ENCODE results near the gene HEATR5A.

GRCh38 chr14:31257244-31257553 is 163.2 kb downstream of the HEATR5A start:
- no peak for TF ChIP-seq CTCF (IDR thresholded peaks at IDR 0.05; ENCODE audit: insufficient read depth, low read length)
- no peak for TF ChIP-seq POLR2AphosphoS5 (IDR thresholded peaks at IDR 0.05; ENCODE audit: low read depth)
- no peak for TF ChIP-seq REST (IDR thresholded peaks at IDR 0.05; ENCODE audit: insufficient replicate concordance, low read depth)
- no peak for TF ChIP-seq GABPA (IDR thresholded peaks at IDR 0.05; ENCODE audit: low read depth)
